ENCODE measurements around the gene PRKG1.

The PRKG1 gene

GRCh38 chr10:52258799-52259425 lies 1184.6 kb downstream of the PRKG1 start:
- TF ChIP-seq CTCF (IDR thresholded peaks at IDR 0.05; ENCODE audit: low read depth, low read length), result no peak
- H3K4me3 ChIP-seq (ENCODE audit: low read depth, low read length), result no peak overlapping the region

GRCh38 chr10:52259426-52259812 lies 1185.1 kb downstream of the PRKG1 start:
- H3K4me3 ChIP-seq (ENCODE audit: low read depth, low read length), result no peak overlapping the region
- TF ChIP-seq CTCF (IDR thresholded peaks at IDR 0.05; ENCODE audit: low read depth, low read length), result no peak

GRCh38 chr10:52261362-52261761 lies 1187.1 kb downstream of the PRKG1 start:
- no peak overlapping the region for H3K4me3 ChIP-seq (ENCODE audit: low read depth, low read length)
- no peak for TF ChIP-seq CTCF (IDR thresholded peaks at IDR 0.05; ENCODE audit: low read depth, low read length)

GRCh38 chr10:52265131-52265926 lies 1191.0 kb downstream of the PRKG1 start:
- no peak overlapping the region for H3K4me3 ChIP-seq (ENCODE audit: low read depth, low read length)
- no peak for TF ChIP-seq CTCF (IDR thresholded peaks at IDR 0.05; ENCODE audit: low read depth, low read length)

DNA sequence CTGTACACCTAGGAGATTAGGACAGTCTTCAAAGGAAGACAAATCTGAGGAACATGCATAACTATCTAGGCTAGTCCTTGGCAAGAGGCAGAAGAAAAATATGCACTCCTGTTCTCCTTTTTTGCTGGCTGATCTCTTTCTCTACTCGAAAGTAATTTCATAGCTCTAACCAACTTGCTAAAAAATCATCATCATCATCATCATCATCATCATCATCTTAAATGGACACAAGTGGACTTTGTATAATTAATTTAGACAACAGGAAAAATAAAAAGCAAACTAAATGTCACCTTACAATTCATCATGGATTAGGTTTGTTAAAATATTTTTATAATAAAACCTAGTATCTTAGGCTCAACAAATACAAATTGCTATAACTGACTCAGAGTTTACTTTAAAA lies 1192.6 kb downstream of the PRKG1 start:
- TF ChIP-seq CTCF (IDR thresholded peaks at IDR 0.05; ENCODE audit: low read depth, low read length), result no peak

GRCh38 chr10:52268790-52269189 lies 1194.5 kb downstream of the PRKG1 start:
- no peak overlapping the region for H3K4me3 ChIP-seq (ENCODE audit: low read depth, low read length)
- TF ChIP-seq CTCF (IDR thresholded peaks at IDR 0.05; ENCODE audit: low read depth, low read length), result no peak

More for the DNA sequence above, 1192.6 kb downstream of the PRKG1 start:
- H3K4me3 ChIP-seq (ENCODE audit: low read depth, low read length), result no peak overlapping the region

DNA sequence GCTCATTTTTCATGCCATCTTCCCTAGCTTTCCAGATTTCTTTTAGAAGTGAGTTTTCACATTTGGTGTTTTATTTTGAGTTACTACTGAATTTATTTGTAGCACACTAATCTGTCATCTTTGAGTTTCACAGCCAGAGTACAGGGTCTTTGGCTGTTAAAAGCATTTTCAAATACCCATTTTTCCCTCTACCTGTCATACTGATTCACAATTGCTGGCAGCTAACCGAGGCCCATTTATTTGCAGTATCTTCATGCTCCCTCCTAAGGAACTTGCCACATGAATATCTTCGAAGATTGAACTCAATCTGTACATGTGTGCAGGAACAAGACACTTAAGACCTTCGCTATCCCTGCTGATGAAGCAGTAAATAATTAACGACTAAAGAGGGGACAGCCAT lies 1194.9 kb downstream of the PRKG1 start:
- TF ChIP-seq CTCF (IDR thresholded peaks at IDR 0.05; ENCODE audit: low read depth, low read length), result no peak
- H3K4me3 ChIP-seq (ENCODE audit: low read depth, low read length), result no peak overlapping the region
